ENCODE measurements around the gene DCXR. TPM values are rescaled to one million over a fixed set of nuclear protein-coding genes. Genes with fewer than 3 reads are reported as not detected.

DCXR gene
- total and polyA plus RNA-seq, 4 experiments from 2014 or later, result 65.9 to 164 (median 92.9) TPM

- CTCF ChIA-PET (ENCODE audit: partially characterized antibody), result interaction anchor here (0.7 to 1.7 kb wide), 24 partner anchors 10 to 260 kb away, joined by 3 to 11 read pairs (median 4); partner anchors contain the start of genes CENPX, GPS1, LRRC45 and RFNG
- H3K36me3 Mint-ChIP-seq, result peaks cover 0 to 6% of the 10 kb centered on the region in 2 donors
- intact Hi-C loops (cut with micrococcal nuclease), result loop anchor here (1.0 to 10.0 kb wide), 8 partner anchors 13 to 377 kb away; partner anchors contain the start of genes DUS1L, FASN, GPS1 and HEXD
Measured at GRCh38 chr17:82037889-82038195, 345 bp upstream of the DCXR start.

DNA sequence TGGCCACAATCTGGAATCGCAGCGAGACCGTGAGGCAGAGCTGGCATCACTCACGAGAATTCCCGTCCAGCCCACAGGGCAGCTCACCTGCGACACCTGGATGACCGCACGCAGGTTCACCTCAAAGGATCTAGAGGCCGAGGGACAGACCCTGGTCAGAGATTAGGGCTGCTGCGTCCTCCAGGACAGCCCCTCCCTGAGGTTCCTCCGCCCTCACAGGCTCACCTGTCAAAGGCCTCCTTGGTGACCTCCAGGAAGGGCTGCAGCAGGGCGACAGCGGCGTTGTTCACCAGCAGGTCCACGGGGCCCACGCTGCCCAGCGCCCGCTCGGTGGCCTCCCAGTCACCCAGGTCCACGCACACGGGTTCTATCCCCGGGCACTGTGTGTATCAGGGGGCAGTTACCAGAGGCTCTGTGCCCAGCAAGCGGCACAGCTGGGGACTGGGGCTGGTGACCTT lies 834 bp downstream of the DCXR start:
- peak overlapping the region; percentile 57 for H3K27ac ChIP-seq (ENCODE audit: low read depth, low read length)
- intact Hi-C loops (cut with micrococcal nuclease), result loop anchor here (1.0 to 10.0 kb wide), 8 partner anchors 13 to 378 kb away; partner anchors contain the start of genes DUS1L, FASN, GPS1 and HEXD
- H3K9me3 ChIP-seq (ENCODE audit: control insufficient read depth in 1 of 2, low read length in 2 of 2), result no peaks in the 10 kb centered on the region
- peak overlapping the region; percentile 42 to 80 for H3K4me3 ChIP-seq (ENCODE audit: low read length in 2 of 2)
- peak overlapping the region in 1 of 7 donors; percentile 92 for H3K27ac Mint-ChIP-seq
- no peaks in the 10 kb centered on the region for H3K9me3 Mint-ChIP-seq
- peak overlapping the region; percentile 46 to 91 (median 68) for H3K4me3 Mint-ChIP-seq
- CTCF ChIA-PET (ENCODE audit: partially characterized antibody), result interaction anchor here (1.0 to 1.4 kb wide), 3 partner anchors 72 to 90 kb away, joined by 3 read pairs; no protein-coding TSS in a partner anchor
- peaks cover 0 to 6% of the 10 kb centered on the region in 2 donors for H3K36me3 Mint-ChIP-seq
- POLR2A ChIA-PET (ENCODE audit: partially characterized antibody), result interaction anchor here (0.8 to 2.7 kb wide), 7 partner anchors 14 to 90 kb away, joined by 3 to 21 read pairs (median 11); partner anchors contain the start of genes CENPX, DUS1L, FASN and LRRC45
- no peaks in the 10 kb centered on the region for H3K27me3 Mint-ChIP-seq
- DNase-seq, result no peak
- no peaks in the 10 kb centered on the region for H3K36me3 ChIP-seq (ENCODE audit: insufficient read depth, low read length)
- no peaks in the 10 kb centered on the region for H3K27me3 ChIP-seq (ENCODE audit: insufficient read depth, low read length)
- H3K4me1 ChIP-seq (ENCODE audit: insufficient read depth, low read length), result peaks cover 23% of the 10 kb centered on the region
- H3K4me1 Mint-ChIP-seq, result peaks cover 13 to 36% (median 18%) of the 10 kb centered on the region in 4 donors

More at GRCh38 chr17:82037889-82038195, 345 bp upstream of the DCXR start:
- Histone ChIP-seq H3K4me3 (ENCODE audit: low read length in 2 of 2) (peak overlapping the region; percentile 52 to 80), H3K27ac (ENCODE audit: low read depth, low read length) (no peak overlapping the region), H3K36me3 (ENCODE audit: insufficient read depth, low read length) (no peaks in the 10 kb centered on the region), H3K4me1 (ENCODE audit: insufficient read depth, low read length) (peaks cover 19% of the 10 kb centered on the region), H3K27me3 (ENCODE audit: insufficient read depth, low read length) (no peaks in the 10 kb centered on the region), H3K9me3 (ENCODE audit: control insufficient read depth in 1 of 2, low read length in 2 of 2) (no peaks in the 10 kb centered on the region)
- POLR2A ChIA-PET (ENCODE audit: partially characterized antibody), result interaction anchor here (0.6 to 2.7 kb wide), 18 partner anchors 14 to 254 kb away, joined by 3 to 26 read pairs (median 8); partner anchors contain the start of genes ASPSCR1, CENPX, DUS1L and FASN
- no peaks in the 10 kb centered on the region for H3K27me3 Mint-ChIP-seq
- H3K4me3 Mint-ChIP-seq, result peak overlapping the region; percentile 87 to 95 (median 90)
- no peaks in the 10 kb centered on the region for H3K9me3 Mint-ChIP-seq
- peak overlapping the region; percentile 87 to 96 (median 93) for H3K27ac Mint-ChIP-seq
- no peak for DNase-seq
- peaks cover 13 to 36% (median 18%) of the 10 kb centered on the region in 4 donors for H3K4me1 Mint-ChIP-seq

- Mint-ChIP-seq H3K4me3 (peak overlapping the region in 7 of 8 donors; percentile 32 to 91 (median 69)), H3K4me1 (peaks cover 13 to 36% (median 18%) of the 10 kb centered on the region in 4 donors), H3K36me3 (peaks cover 0 to 6% of the 10 kb centered on the region in 2 donors), H3K27ac (peak overlapping the region in 3 of 7 donors; percentile 29 to 66 (median 41)), H3K27me3 (no peaks in the 10 kb centered on the region), H3K9me3 (no peaks in the 10 kb centered on the region)
- Histone ChIP-seq H3K27ac (ENCODE audit: low read depth, low read length) (peak overlapping the region; percentile 57), H3K9me3 (ENCODE audit: control insufficient read depth in 1 of 2, low read length in 2 of 2) (no peaks in the 10 kb centered on the region), H3K4me1 (ENCODE audit: insufficient read depth, low read length) (peaks cover 23% of the 10 kb centered on the region), H3K27me3 (ENCODE audit: insufficient read depth, low read length) (no peaks in the 10 kb centered on the region), H3K4me3 (ENCODE audit: low read length in 2 of 2) (peak overlapping the region; percentile 42 to 80), H3K36me3 (ENCODE audit: insufficient read depth, low read length) (no peaks in the 10 kb centered on the region)
- no peak for DNase-seq
- POLR2A ChIA-PET (ENCODE audit: partially characterized antibody), result interaction anchor here (0.8 to 2.7 kb wide), 6 partner anchors 14 to 91 kb away, joined by 3 to 21 read pairs (median 9); partner anchors contain the start of genes CENPX, DUS1L and LRRC45
- intact Hi-C loops (cut with micrococcal nuclease), result loop anchor here (2.0 to 10.0 kb wide), 4 partner anchors 29 to 379 kb away; partner anchors contain the start of genes DUS1L, HEXD, NOTUM and OGFOD3
- CTCF ChIA-PET (ENCODE audit: partially characterized antibody), result interaction anchor here (1.0 to 1.4 kb wide), 2 partner anchors 8 to 90 kb away, joined by 3 read pairs; no protein-coding TSS in a partner anchor
Measured at GRCh38 chr17:82035956-82036633, 1.4 kb downstream of the DCXR start.

GRCh38 chr17:82035488-82035887 lies 2.0 kb downstream of the DCXR start:
- DNase-seq, result no peak
- intact Hi-C loops (cut with micrococcal nuclease), result loop anchor here (5.0 to 10.0 kb wide), 3 partner anchors 73 to 379 kb away; partner anchors contain the start of genes HEXD, NOTUM and OGFOD3
- Mint-ChIP-seq H3K36me3 (peaks cover 0 to 6% of the 10 kb centered on the region in 2 donors), H3K4me3 (peak overlapping the region; percentile 48 to 80 (median 68)), H3K9me3 (no peaks in the 10 kb centered on the region), H3K27me3 (no peaks in the 10 kb centered on the region), H3K4me1 (peaks cover 13 to 36% (median 19%) of the 10 kb centered on the region in 4 donors), H3K27ac (peak overlapping the region in 6 of 7 donors; percentile 29 to 90 (median 62))
- ChIA-PET POLR2A (ENCODE audit: partially characterized antibody) (interaction anchor here (1.7 to 1.8 kb wide), 2 partner anchors 15 to 25 kb away, joined by 5 to 6 read pairs; no protein-coding TSS in a partner anchor), CTCF (ENCODE audit: partially characterized antibody) (interaction anchor here (0.8 to 1.4 kb wide), 3 partner anchors 8 to 71 kb away, joined by 3 to 4 read pairs (median 3); partner anchors contain the start of genes CENPX and LRRC45)
- Histone ChIP-seq H3K27ac (ENCODE audit: low read depth, low read length) (no peak overlapping the region), H3K4me1 (ENCODE audit: insufficient read depth, low read length) (peaks cover 23% of the 10 kb centered on the region), H3K36me3 (ENCODE audit: insufficient read depth, low read length) (no peaks in the 10 kb centered on the region), H3K4me3 (ENCODE audit: low read length in 2 of 2) (no peak overlapping the region), H3K9me3 (ENCODE audit: control insufficient read depth in 1 of 2, low read length in 2 of 2) (no peaks in the 10 kb centered on the region), H3K27me3 (ENCODE audit: insufficient read depth, low read length) (no peaks in the 10 kb centered on the region)

- H3K27ac Mint-ChIP-seq, result peak overlapping the region in 1 of 7 donors; percentile 73
Measured at GRCh38 chr17:82034371-82035011, 3.0 kb downstream of the DCXR start.

DNA sequence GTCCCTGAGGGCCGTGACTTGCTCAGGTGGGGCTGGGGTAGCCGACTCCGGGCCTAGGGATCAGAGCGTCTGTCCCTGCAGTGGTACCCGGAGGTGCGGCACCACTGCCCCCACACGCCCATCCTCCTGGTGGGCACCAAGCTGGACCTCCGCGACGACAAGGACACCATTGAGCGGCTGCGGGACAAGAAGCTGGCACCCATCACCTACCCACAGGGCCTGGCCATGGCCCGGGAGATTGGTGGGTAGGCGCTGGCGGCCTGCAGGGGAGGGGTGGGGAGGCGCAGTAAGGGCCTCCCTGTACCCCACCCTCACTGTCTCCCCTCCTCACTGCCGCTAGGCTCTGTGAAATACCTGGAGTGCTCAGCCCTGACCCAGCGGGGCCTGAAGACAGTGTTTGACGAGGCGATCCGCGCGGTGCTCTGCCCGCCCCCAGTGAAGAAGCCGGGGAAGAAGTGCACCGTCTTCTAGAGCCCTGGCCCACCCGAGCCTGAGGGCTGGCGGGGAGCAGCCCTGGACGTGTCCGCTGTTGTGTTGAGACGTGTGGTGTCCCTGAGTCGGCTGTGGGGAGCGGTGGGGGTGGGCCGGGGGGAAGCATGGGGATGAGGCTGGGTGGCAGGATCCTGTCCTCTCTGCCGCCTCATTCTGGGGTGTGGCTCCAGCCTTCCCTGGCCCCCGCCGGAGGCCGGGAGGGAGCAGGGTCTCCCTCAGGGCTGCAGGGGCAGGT lies 4.0 kb downstream of the DCXR start:
- Histone ChIP-seq H3K36me3 (ENCODE audit: insufficient read depth, low read length) (no peaks in the 10 kb centered on the region), H3K9me3 (ENCODE audit: control insufficient read depth in 1 of 2, low read length in 2 of 2) (no peaks in the 10 kb centered on the region), H3K4me3 (ENCODE audit: low read length in 2 of 2) (no peak overlapping the region), H3K27me3 (ENCODE audit: insufficient read depth, low read length) (no peaks in the 10 kb centered on the region), H3K27ac (ENCODE audit: low read depth, low read length) (no peak overlapping the region), H3K4me1 (ENCODE audit: insufficient read depth, low read length) (peaks cover 30% of the 10 kb centered on the region)
- CTCF ChIA-PET (ENCODE audit: partially characterized antibody), result interaction anchor here (1.1 kb wide), 1 partner anchor 73 kb away, joined by 4 read pairs; no protein-coding TSS in a partner anchor
- H3K36me3 Mint-ChIP-seq, result peaks cover 0 to 6% of the 10 kb centered on the region in 2 donors
- H3K4me1 Mint-ChIP-seq, result peaks cover 12 to 31% (median 18%) of the 10 kb centered on the region in 4 donors
- no peaks in the 10 kb centered on the region for H3K9me3 Mint-ChIP-seq
- POLR2A ChIA-PET (ENCODE audit: partially characterized antibody), result interaction anchor here (0.9 kb wide), 1 partner anchor 11 kb away, joined by 3 read pairs; the partner anchor contains the start of genes CENPX and LRRC45
- peak overlapping the region in 2 of 8 donors; percentile 22 to 60 for H3K4me3 Mint-ChIP-seq
- no peak overlapping the region for H3K27ac Mint-ChIP-seq
- no peaks in the 10 kb centered on the region for H3K27me3 Mint-ChIP-seq
- intact Hi-C loops (cut with micrococcal nuclease), result loop anchor here (10.0 kb wide), 2 partner anchors 201 to 381 kb away; partner anchors contain the start of genes HEXD and OGFOD3
- DNase-seq, result no peak

More at GRCh38 chr17:82034371-82035011, 3.0 kb downstream of the DCXR start:
- Histone ChIP-seq H3K27me3 (ENCODE audit: insufficient read depth, low read length) (no peaks in the 10 kb centered on the region), H3K4me1 (ENCODE audit: insufficient read depth, low read length) (peaks cover 30% of the 10 kb centered on the region), H3K36me3 (ENCODE audit: insufficient read depth, low read length) (no peaks in the 10 kb centered on the region), H3K4me3 (ENCODE audit: low read length in 2 of 2) (no peak overlapping the region), H3K9me3 (ENCODE audit: control insufficient read depth in 1 of 2, low read length in 2 of 2) (no peaks in the 10 kb centered on the region), H3K27ac (ENCODE audit: low read depth, low read length) (no peak overlapping the region)
- Mint-ChIP-seq H3K9me3 (no peaks in the 10 kb centered on the region), H3K4me1 (peaks cover 15 to 38% (median 23%) of the 10 kb centered on the region in 4 donors), H3K4me3 (peak overlapping the region in 3 of 8 donors; percentile 67 to 80 (median 68)), H3K36me3 (peaks cover 0 to 6% of the 10 kb centered on the region in 2 donors), H3K27me3 (no peaks in the 10 kb centered on the region)
- intact Hi-C loops (cut with micrococcal nuclease), result loop anchor here (5.0 to 10.0 kb wide), 3 partner anchors 72 to 380 kb away; partner anchors contain the start of genes HEXD, NOTUM and OGFOD3
- DNase-seq, result no peak
- ChIA-PET POLR2A (ENCODE audit: partially characterized antibody) (interaction anchor here (0.7 kb wide), 1 partner anchor 12 kb away, joined by 3 read pairs; the partner anchor contains the start of genes CENPX and LRRC45), CTCF (ENCODE audit: partially characterized antibody) (interaction anchor here (1.1 to 1.4 kb wide), 3 partner anchors 9 to 14 kb away, joined by 3 to 6 read pairs (median 4); partner anchors contain the start of genes CENPX and LRRC45)

Data from CD4-positive, alpha-beta memory T cell (primary cell).